ENCODE data around the gene APLP2.
"Not testable (repeated sequence)": the region's sequence is repeated elsewhere in the genome, so short reads cannot be mapped to it uniquely, and the experiment has no call there.

APLP2 gene

GRCh38 chr11:130170345-130170744, 100.7 kb downstream of the APLP2 start:
- no peak for DNase-seq (ENCODE audit: low read depth in 3 of 3)

GRCh38 chr11:130171534-130171933, 101.8 kb downstream of the APLP2 start:
- no peak for DNase-seq (ENCODE audit: low read depth in 3 of 3)

- not testable (repeated sequence) for DNase-seq (ENCODE audit: low read depth in 3 of 3)
Measured at GRCh38 chr11:130172001-130172400, 102.3 kb downstream of the APLP2 start.

- no peak for DNase-seq (ENCODE audit: low read depth in 3 of 3)
Measured at GRCh38 chr11:130174642-130175041, 104.9 kb downstream of the APLP2 start.

- no peak for DNase-seq (ENCODE audit: low read depth in 3 of 3)
Measured at GRCh38 chr11:130175898-130176297, 106.2 kb downstream of the APLP2 start.

- no peak for DNase-seq (ENCODE audit: low read depth in 3 of 3)
Measured at GRCh38 chr11:130177782-130178181, 108.1 kb downstream of the APLP2 start.

GRCh38 chr11:130178441-130179339, 109.0 kb downstream of the APLP2 start:
- DNase-seq (ENCODE audit: low read depth in 3 of 3) = no peak

- no peak for DNase-seq (ENCODE audit: low read depth in 3 of 3)
Measured at GRCh38 chr11:130179396-130180306, 110.0 kb downstream of the APLP2 start.

GRCh38 chr11:130180491-130180890, 110.8 kb downstream of the APLP2 start:
- DNase-seq (ENCODE audit: low read depth in 3 of 3) = no peak

- DNase-seq (ENCODE audit: low read depth in 3 of 3) = no peak
Measured at GRCh38 chr11:130180896-130181294, 111.2 kb downstream of the APLP2 start.

- no peak for DNase-seq (ENCODE audit: low read depth in 3 of 3)
Measured at GRCh38 chr11:130181295-130182272, 111.9 kb downstream of the APLP2 start.

GRCh38 chr11:130183878-130184610, 114.3 kb downstream of the APLP2 start:
- DNase-seq (ENCODE audit: low read depth in 3 of 3) = no peak

GRCh38 chr11:130187096-130187495, 117.4 kb downstream of the APLP2 start:
- DNase-seq (ENCODE audit: low read depth in 3 of 3) = no peak

GRCh38 chr11:130188047-130188446, 118.4 kb downstream of the APLP2 start:
- no peak for DNase-seq (ENCODE audit: low read depth in 3 of 3)

- DNase-seq (ENCODE audit: low read depth in 3 of 3) = no peak
Measured at GRCh38 chr11:130188585-130189347, 119.1 kb downstream of the APLP2 start.

GRCh38 chr11:130189492-130190210, 120.0 kb downstream of the APLP2 start:
- no peak for DNase-seq (ENCODE audit: low read depth in 3 of 3)

GRCh38 chr11:130190371-130190881, 120.7 kb downstream of the APLP2 start:
- DNase-seq (ENCODE audit: low read depth in 3 of 3) = no peak

GRCh38 chr11:130191896-130192295, 122.2 kb downstream of the APLP2 start:
- no peak for DNase-seq (ENCODE audit: low read depth in 3 of 3)

- no peak for DNase-seq (ENCODE audit: low read depth in 3 of 3)
Measured at GRCh38 chr11:130192845-130193267, 123.2 kb downstream of the APLP2 start.
